Retinal pigment epithelial cell (primary cell): Measurements from ENCODE around the gene DLX3.

Source experiments
- DNase-seq: peaks from one replicate; pipeline ENCODE4 v3.0.0-alpha.2; 2010; ENCODE audit warnings: low read depth
- H3K4me3 ChIP-seq: 2 replicates; pipeline ENCODE4 v1.5.1; 2011; ENCODE audit warnings: mild to moderate bottlenecking, low read length, control low read depth, moderate library complexity
- CTCF ChIP-seq: conservative IDR thresholded peaks from 2 replicates; pipeline ENCODE4 v1.5.1; 2011; ENCODE audit warnings: low read depth, low read length, control low read depth, inconsistent platforms

DLX3 gene

GRCh38 chr17:49972486-49973270 lies 22.3 kb downstream of the DLX3 start:
- H3K4me3 ChIP-seq: no peak overlapping the region
- peak; percentile 2 for TF ChIP-seq CTCF
- no peak for DNase-seq

DNA sequence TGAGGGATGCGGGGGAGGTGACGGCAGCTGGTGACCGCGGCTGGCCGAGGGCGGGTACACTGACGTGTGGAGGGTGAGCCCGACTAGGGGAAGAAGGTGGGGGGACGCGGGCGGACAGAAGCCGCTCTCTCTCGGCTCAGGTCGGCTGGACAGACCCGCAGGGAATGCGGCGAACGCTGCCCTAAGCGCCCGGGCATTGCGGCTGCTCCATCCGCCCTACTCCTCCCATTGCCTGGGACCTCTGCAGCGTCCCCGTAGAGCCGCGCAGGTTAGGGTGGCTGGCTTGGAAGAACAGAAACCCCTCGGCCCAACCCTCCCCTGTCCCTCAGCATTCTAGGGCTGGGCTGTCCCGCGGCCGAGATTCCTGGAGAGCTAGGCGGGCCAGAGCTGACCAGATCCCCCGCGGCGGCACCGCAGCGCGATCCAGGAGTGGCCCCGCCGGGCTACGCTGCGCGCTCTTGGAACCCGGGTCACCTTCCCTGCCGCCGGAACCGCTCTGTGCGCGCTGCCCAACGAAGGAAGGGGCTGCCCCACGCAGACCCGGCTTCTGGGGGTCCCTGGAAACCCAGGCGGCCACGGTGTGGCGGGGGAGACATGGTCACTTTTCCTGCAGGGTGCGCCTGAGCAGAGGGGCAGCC lies 23.1 kb downstream of the DLX3 start:
- no peak overlapping the region for H3K4me3 ChIP-seq
- no peak for TF ChIP-seq CTCF
- no peak for DNase-seq

- no peak for TF ChIP-seq CTCF
- DNase-seq: no peak
- H3K4me3 ChIP-seq: no peak overlapping the region
These were observed 23.7 kb downstream of the DLX3 start for GRCh38 chr17:49971199-49971847.

GRCh38 chr17:49970498-49970897 lies 24.5 kb downstream of the DLX3 start:
- no peak overlapping the region for H3K4me3 ChIP-seq
- no peak for TF ChIP-seq CTCF
- no peak for DNase-seq

DNA sequence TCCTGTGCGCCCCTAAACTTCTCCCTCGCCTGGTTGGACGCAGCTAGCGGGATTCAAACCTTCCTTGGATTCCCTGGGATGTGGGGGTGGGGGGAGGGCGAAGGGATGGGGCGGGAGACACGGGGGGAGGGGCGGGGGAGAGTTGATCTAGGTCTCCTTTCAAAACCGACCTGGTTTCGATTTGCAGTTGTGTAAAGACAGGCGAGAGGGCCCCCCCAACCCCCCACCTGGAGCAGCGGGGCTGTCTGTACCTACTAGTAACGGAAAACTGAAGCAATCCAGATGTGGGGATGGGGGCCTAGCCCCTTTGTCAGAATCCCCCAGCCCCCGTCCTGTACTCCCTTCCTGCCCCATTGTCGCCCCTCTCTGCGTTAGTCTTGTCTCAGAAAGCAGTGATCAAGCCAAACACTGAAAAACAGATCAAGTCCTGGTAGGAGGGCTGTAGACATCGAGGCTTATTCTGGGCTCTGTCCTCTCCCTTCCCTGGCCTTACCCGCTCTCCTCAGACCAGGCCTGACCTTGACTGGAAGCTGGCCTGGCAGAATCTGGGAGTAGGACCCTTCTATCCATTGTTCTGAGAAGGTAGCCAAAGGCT lies 25.1 kb downstream of the DLX3 start:
- no peak for DNase-seq
- H3K4me3 ChIP-seq: no peak overlapping the region
- no peak for TF ChIP-seq CTCF

GRCh38 chr17:49969134-49969759 lies 25.8 kb downstream of the DLX3 start, which contains the start of gene DLX4:
TSS of gene DLX4 (plus strand) at chr17:49969190. CDS start at chr17:49969469, 279 bp downstream.
- TF ChIP-seq CTCF: no peak
- peak within 1 kb of the TSS; percentile 45 for H3K4me3 ChIP-seq
- no peak for DNase-seq
